Thymus (tissue), 11 donors: ENCODE results near the gene ADGRD2. TPM values are rescaled to one million over a fixed set of nuclear protein-coding genes. Genes with fewer than 3 reads are reported as not detected.

ENCODE experiments used
- DNase-seq, 9 donors: peaks; one replicate each; pipeline ENCODE4 v3.0.0-alpha.2; 2013; ENCODE audit warnings: low spot score in 9 of 9, low read depth in 6 of 9, missing footprints in 1 of 9
- H3K27ac ChIP-seq, 2 donors: one replicate each; pipeline ENCODE4 v1.5.1; 2013; ENCODE audit warnings: control low read depth in 1 of 2, low read depth in 1 of 2, low read length in 1 of 2, mild to moderate bottlenecking in 1 of 2, moderate library complexity in 1 of 2
- H3K27me3 ChIP-seq, 2 donors: one replicate each; pipeline ENCODE4 v1.5.1; 2013; ENCODE audit warnings: low read length in 1 of 2; ENCODE audit not compliant: control insufficient read depth in 2 of 2, insufficient read depth in 1 of 2
- H3K36me3 ChIP-seq, 2 donors: one replicate each; pipeline ENCODE4 v1.5.1; 2013; ENCODE audit warnings: low read length in 1 of 2, mild to moderate bottlenecking in 1 of 2, moderate library complexity in 1 of 2; ENCODE audit not compliant: control insufficient read depth in 2 of 2, insufficient read depth in 2 of 2
- H3K4me1 ChIP-seq, 2 donors: one replicate each; pipeline ENCODE4 v1.5.1; 2013; ENCODE audit warnings: low read length in 2 of 2; ENCODE audit not compliant: control insufficient read depth in 2 of 2, insufficient read depth in 2 of 2
- H3K4me3 ChIP-seq, 2 donors: one replicate each; pipeline ENCODE4 v1.5.1; 2013; ENCODE audit warnings: low read length in 2 of 2, control low read depth in 1 of 2, mild to moderate bottlenecking in 1 of 2
- H3K9me3 ChIP-seq, 2 donors: one replicate each; pipeline ENCODE4 v1.5.1; 2013; ENCODE audit warnings: low read length in 1 of 2, mild to moderate bottlenecking in 1 of 2; ENCODE audit not compliant: control insufficient read depth in 2 of 2, insufficient read depth in 1 of 2
- WGBS: extraction: QIAGEN DNeasy Blood & Tissue Kit; methylation state at CpG from one replicate; pipeline ENCODE4 v1.1.7; 2013; 5-methylcytosine and 5-hydroxymethylcytosine counted together
- polyA plus RNA-seq: library from polyadenylated mRNA; stranded (reverse); fragments of 200-250 nt; gene quantifications from one replicate; pipeline ENCODE4 v1.2.3, GENCODE V29; 2013
- total RNA-seq: library from RNA; stranded (reverse); fragments of 120-200 nt; gene quantifications from one replicate; pipeline ENCODE4 v1.2.4, GENCODE V29; 2013
- donor health status: healthy.

The ADGRD2 gene
- total and polyA plus RNA-seq, 2 donors: 0.09 to 0.50 TPM

DNA sequence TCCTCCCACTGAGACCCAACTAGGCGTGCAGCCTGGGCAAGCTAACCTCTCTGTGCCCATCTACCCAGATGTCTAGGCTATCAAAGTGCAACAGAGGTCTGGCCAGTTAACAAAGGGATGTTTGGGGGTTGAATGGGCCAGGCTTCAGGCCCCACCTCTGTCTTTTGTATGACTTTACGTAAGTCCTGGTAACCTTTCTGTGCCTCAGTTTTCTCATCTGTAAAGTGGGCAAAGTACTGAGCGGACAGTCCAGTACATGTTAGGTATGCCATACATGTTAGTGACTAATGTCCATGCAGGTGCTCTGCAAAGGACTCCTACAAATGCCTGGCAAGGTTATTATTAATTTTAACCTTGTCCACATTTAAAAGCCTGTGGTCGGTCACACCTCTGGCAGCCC is 43.0 kb downstream of the ADGRD2 start:
- peaks cover 0 to 1% of the 10 kb centered on the region in 2 donors for H3K9me3 ChIP-seq
- H3K4me1 ChIP-seq: peaks cover 17 to 41% of the 10 kb centered on the region in 2 donors
- DNase-seq: no peak
- no peak overlapping the region for H3K27ac ChIP-seq
- 96% methylated on average over 4 of the region's 4 CpGs for WGBS
- no peaks in the 10 kb centered on the region for H3K36me3 ChIP-seq
- peaks cover 0 to 13% of the 10 kb centered on the region in 2 donors for H3K27me3 ChIP-seq
- no peak overlapping the region for H3K4me3 ChIP-seq

DNA sequence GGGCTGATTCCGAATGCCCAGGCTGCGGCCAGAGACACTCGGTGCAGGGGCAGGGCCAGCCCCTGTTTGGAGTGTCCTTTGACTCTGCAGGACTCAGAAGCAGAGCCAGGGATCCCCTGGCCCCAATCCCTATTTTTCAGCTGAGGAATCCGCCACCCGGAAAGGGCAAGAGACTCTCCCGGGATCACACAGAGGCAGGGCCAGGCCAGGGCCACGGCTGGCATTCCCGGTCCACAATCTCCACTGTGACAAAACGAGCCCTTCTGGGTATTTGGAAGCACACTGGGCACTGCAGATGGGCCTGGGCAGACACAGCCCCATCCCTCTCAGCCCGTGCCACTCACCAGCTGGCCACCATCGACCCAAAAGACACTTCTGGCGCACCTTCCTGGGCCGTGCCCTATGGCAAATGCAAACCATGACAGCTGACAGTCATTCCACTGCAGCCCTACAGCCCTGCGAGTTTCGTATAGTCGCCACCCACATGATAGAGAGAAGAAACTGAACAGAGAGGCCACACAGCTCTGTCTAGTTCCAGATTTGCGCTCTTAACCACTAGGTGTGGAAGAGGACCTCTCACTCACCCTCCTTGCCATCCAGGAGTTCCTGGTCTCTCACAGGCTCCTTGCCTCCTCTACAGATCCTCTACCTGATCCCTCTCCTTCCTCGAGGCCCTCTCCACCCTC is 43.7 kb downstream of the ADGRD2 start:
- no peak overlapping the region for H3K27ac ChIP-seq
- no peak for DNase-seq
- H3K27me3 ChIP-seq: peaks cover 0 to 10% of the 10 kb centered on the region in 2 donors
- H3K4me1 ChIP-seq: peaks cover 17 to 41% of the 10 kb centered on the region in 2 donors
- H3K9me3 ChIP-seq: peaks cover 0 to 1% of the 10 kb centered on the region in 2 donors
- no peaks in the 10 kb centered on the region for H3K36me3 ChIP-seq
- WGBS: 86% methylated on average over 18 of the region's 18 CpGs
- H3K4me3 ChIP-seq: no peak overlapping the region

DNA sequence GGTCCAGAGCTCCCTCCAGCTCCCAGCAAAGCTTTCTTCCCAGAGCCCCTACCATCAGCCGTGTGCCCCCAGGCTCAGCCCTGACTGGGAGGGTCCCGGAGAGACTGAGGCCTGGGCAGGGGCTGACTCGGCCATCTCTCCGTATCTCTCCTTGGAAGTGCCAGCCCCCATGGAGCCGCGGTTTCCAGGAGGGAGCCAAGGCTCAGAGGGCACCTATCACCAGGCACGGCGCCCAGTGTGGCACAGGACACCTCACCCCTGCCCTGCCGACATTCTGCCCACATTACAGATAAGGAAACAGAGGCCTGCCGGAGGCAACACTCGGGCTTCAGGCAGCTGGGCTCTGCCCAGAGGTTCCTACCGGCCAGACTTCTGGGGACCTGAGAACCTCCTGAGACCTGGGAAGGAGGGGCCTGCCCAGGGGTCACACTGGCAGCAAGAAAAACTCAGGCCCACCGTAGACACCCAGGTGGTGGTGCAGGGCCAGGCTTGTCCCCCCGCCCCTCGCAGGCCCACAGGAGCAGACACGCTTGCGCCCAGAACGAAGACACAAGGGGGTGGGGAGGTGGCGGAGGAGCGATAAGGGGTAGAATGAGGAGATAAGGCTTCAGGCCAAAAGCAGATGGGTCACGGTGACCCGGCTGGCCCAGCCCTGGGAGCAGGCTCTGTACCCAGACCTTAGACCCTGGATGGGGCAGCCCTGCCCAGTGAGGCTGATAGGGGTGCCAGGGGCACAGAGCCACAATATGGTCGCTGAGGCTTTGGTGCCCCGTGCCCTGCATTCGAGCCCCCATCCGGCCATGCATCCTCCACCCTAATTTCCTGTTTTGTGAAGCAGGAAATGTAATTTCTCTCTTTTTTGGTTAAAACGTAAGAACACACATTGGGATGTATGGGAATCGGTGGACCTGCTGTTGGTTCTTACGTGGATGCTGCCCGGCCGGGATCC is 45.1 kb downstream of the ADGRD2 start:
- 58% methylated on average over 31 of the region's 31 CpGs for WGBS
- DNase-seq: peak in 3 of 9 donors; percentile 11 to 26 (median 16)
- no peak overlapping the region for H3K4me3 ChIP-seq
- peaks cover 0 to 1% of the 10 kb centered on the region in 2 donors for H3K9me3 ChIP-seq
- peak overlapping the region in 1 of 2 donors; percentile 28 for H3K27ac ChIP-seq
- peaks cover 17 to 41% of the 10 kb centered on the region in 2 donors for H3K4me1 ChIP-seq
- H3K27me3 ChIP-seq: peaks cover 0 to 7% of the 10 kb centered on the region in 2 donors
- no peaks in the 10 kb centered on the region for H3K36me3 ChIP-seq

GRCh38 chr9:124496075-124496449 is 45.8 kb downstream of the ADGRD2 start:
- WGBS: 7% methylated on average over 3 of the region's 3 CpGs
- no peak overlapping the region for H3K4me3 ChIP-seq
- peaks cover 0 to 14% of the 10 kb centered on the region in 2 donors for H3K27me3 ChIP-seq
- peaks cover 0 to 1% of the 10 kb centered on the region in 2 donors for H3K9me3 ChIP-seq
- H3K4me1 ChIP-seq: peaks cover 17 to 41% of the 10 kb centered on the region in 2 donors
- DNase-seq: peak in 7 of 9 donors; percentile 9 to 78 (median 34)
- peak overlapping the region in 1 of 2 donors; percentile 28 for H3K27ac ChIP-seq
- H3K36me3 ChIP-seq: no peaks in the 10 kb centered on the region

DNA sequence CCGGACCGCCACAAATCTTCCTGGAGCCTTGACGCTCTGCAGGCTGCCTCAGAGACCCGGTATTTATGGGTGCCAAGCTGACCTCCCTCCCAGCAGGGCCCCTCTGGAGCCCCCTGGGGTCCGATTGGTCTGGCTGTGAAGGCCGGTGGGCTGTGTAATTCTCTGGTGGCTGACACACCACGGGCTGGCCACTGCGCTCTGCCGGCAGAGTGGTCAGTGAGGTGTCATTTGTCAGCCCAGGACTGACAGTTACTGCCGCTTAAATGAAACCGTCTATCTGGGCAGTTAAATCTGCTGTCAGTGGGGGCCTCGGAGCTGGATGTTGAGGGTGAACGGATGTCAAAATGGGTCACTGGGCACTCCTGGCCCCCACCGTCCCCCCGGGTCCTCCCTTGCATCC is 46.2 kb downstream of the ADGRD2 start:
- peaks cover 17 to 41% of the 10 kb centered on the region in 2 donors for H3K4me1 ChIP-seq
- 59% methylated on average over 15 of the region's 15 CpGs for WGBS
- peaks cover 1 to 18% of the 10 kb centered on the region in 2 donors for H3K27me3 ChIP-seq
- H3K4me3 ChIP-seq: no peak overlapping the region
- peaks cover 0 to 1% of the 10 kb centered on the region in 2 donors for H3K9me3 ChIP-seq
- no peak for DNase-seq
- no peaks in the 10 kb centered on the region for H3K36me3 ChIP-seq
- peak overlapping the region in 1 of 2 donors; percentile 26 for H3K27ac ChIP-seq

- H3K27me3 ChIP-seq: peaks cover 9 to 27% of the 10 kb centered on the region in 2 donors
- H3K27ac ChIP-seq: no peak overlapping the region
- peaks cover 0 to 2% of the 10 kb centered on the region in 2 donors for H3K9me3 ChIP-seq
- 98% methylated on average over 8 of the region's 8 CpGs for WGBS
- H3K4me1 ChIP-seq: peaks cover 17 to 41% of the 10 kb centered on the region in 2 donors
- H3K36me3 ChIP-seq: no peaks in the 10 kb centered on the region
- DNase-seq: no peak
- no peak overlapping the region for H3K4me3 ChIP-seq
These were observed 47.2 kb downstream of the ADGRD2 start for GRCh38 chr9:124497441-124497840.

DNA sequence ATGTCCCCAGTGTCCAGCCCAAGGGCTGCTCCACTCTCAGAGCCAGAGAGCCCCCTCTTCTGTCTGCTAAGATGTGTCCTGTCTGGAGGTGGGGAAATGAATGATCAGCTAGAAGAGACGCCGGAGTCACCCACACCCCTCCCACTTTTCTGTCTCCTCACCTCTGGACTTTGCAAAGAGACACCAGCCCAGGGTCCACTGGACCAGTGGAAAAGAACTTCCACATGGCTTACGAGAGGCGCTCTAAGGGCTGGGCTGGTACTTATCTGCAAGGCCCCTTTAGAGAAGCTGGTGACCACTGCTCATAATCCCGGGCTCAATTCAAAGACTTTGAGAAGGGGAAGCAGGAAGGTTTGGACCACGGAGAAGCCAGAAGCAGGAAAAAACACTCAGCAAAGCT is 47.8 kb downstream of the ADGRD2 start:
- no peak for DNase-seq
- no peak overlapping the region for H3K4me3 ChIP-seq
- peaks cover 15 to 33% of the 10 kb centered on the region in 2 donors for H3K27me3 ChIP-seq
- WGBS: 98% methylated on average over 6 of the region's 6 CpGs
- H3K4me1 ChIP-seq: peaks cover 17 to 42% of the 10 kb centered on the region in 2 donors
- H3K36me3 ChIP-seq: no peaks in the 10 kb centered on the region
- peaks cover 0 to 2% of the 10 kb centered on the region in 2 donors for H3K9me3 ChIP-seq
- H3K27ac ChIP-seq: no peak overlapping the region

DNA sequence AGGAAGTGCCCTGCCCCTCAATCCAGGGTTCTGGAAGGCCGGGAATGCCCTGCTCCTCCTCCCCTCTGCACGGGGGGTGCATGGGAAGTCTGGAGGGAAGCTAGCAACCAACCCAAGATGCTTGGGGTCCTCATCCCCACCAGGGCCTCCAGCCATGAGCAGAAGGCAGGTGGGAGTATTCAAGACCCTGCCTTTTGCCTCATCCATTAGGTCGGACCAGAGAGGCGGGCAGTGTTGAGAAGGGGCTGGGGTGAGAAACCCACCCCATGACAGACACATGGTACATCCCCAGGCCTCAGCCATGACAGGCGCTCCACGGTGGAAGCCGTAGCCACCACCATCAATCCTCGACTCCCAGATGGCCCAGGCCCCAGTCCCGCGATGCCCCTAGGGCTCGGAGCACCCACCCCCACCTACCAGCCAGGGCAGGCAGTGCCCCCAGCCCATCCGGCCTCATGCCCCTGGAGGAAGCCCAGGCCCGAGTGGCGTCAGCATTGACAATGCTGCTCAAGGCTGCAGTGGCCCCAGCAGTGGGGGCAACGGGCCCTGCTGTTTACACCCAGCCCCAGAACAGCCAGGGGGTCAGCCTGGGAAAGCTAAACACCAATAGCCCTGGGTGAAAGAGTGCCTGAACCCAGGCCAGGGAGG is 48.4 kb downstream of the ADGRD2 start:
- Histone ChIP-seq H3K4me3 (no peak overlapping the region), H3K9me3 (peaks cover 0 to 2% of the 10 kb centered on the region in 2 donors), H3K4me1 (peaks cover 17 to 42% of the 10 kb centered on the region in 2 donors), H3K27ac (no peak overlapping the region), H3K27me3 (peaks cover 21 to 39% of the 10 kb centered on the region in 2 donors), H3K36me3 (no peaks in the 10 kb centered on the region)
- no peak for DNase-seq
- WGBS: 95% methylated on average over 15 of the region's 15 CpGs
